Measurements from ENCODE around the gene ADORA1.

GRCh38 chr1:203128716-203129500 is 1.4 kb downstream of the ADORA1 start:
- TF ChIP-seq POLR2A (IDR thresholded peaks at IDR 0.05; ENCODE audit: low read depth, low read length): no peak
- TF ChIP-seq POLR2AphosphoS5 (IDR thresholded peaks at IDR 0.05; ENCODE audit: low read depth, low read length): no peak
